Measurements from ENCODE around the gene DTNBP1.
"Not testable (repeated sequence)": the region's sequence is repeated elsewhere in the genome, so short reads cannot be mapped to it uniquely, and the experiment has no call there.

Gene DTNBP1

DNA sequence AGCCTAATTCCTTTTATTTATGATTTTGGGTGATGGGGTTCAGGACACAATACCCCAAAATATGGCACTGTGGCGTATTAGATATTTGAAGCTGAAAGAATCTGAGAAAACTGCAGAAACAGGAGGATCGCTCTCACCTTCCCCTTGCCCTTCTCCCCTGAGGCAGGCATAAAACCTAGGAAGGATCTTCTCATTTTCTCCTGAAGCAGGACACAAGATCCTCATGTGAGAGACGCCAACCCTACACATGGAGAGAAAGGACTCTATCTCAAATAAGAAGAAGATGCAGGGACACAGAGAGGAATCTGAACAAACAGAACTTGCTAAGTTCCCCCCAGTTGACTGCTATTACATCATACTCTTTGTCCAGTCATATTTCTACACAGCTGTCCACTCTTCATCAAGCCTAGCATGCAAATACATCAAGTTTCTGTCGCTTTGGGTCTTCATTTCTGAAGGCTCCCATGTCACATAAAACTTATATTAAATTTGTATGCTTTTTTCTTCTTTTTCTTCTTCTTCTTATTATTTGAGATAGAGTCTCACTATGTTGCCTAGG lies 109.0 kb downstream of the DTNBP1 start:
- DNase-seq = no peak

DNA sequence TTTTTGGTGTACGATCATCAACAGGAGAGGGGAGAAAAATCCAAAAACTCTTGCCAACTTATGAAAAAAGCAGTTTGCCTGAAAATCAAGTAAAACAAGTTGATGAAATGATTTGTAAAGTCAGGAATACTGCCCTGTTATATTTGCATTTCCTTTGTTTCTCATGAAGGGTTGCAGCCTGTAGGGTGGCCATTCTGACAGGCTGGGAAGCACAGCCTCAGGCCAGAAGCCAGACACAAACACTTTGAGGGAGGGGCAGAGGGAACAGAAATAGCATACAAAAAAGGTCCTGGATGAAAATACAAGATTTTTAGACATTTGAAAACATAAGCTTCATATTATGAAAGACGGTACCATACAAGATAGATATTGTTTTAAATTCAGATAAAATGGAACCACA lies 109.8 kb downstream of the DTNBP1 start:
- no peak for DNase-seq

DNA sequence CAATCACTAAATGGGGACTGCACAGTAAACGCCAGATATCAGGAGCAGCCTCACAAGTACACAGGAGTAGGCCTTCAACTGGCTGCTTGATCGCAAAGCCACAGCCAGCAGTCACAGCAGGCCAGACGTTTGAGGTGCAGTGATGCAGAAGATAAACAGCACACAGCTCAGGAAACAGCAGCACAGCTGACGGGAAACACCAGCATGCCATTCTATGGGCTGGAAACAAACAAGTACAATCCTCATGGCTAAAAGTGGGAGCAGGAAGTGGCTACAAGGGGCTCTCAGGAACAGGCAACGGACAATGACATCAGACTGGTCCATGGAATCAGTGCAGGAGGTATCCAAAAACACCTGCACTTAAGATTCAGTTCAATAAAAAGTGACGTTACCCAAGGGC lies 111.0 kb downstream of the DTNBP1 start:
- no peak for DNase-seq

DNA sequence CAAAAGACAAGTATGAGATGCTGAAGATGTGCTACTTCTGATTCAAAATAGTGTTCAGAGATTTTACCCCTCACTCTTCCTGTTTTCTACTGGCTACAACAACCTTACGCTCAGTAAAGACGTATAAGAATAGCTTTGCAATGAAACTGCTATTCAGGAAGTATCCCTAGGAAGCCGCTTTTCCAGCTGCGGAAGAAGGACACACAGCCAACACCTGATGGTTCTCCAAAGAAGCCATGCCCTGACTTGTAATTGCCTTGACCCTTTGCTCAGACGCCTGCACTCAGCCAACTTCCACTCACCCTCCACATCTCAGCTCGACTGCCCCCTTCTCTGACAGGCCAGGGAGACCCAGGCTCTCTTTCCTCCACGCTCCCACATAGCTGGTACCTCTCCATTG lies 111.6 kb downstream of the DTNBP1 start:
- DNase-seq = no peak

DNA sequence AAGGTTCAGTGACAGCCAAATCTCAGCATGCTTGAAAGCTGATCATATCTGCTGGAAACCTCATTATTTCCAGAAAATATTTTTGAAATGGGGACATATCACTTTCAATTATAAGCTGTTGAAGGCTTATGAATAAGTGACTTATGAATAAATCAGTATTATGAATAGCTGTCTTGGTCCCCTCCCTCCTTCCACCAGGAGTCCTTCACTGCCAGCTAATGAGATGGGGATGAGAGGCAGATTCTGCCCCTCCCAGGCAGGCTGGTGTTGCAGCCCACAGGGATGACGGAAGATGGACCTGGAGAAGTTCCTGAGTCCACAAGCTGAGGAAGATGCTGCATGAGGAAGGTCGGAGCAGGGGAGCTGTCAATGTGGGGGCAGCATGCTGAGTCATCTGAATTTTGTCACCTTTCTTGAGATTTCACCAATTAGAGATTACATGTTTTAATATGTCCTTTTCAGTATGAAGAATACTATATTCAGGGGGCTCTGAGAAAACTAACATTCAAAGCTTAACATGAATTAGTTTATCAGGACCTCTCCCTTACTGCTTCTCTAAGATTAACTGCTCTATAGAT lies 112.2 kb downstream of the DTNBP1 start:
- no peak for DNase-seq

DNA sequence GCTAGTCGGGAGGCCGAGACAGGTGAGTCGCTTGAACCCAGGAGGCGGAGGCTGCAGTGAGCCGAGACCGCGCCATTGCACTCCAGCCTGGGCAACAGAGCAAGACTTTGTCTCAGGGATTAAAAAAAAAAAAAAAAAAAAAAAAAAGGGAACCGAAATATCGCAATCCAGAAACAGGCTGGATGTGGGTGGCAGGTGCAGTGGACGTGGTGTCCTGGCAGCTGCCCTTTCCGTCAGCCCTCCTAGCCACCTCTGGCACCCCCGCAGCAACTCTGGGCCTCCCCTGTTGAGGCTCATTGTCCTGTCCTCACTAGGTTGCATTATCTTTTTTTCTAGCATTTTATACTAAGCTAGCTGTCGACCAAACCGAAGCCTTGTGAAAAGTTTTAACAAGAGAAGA lies 113.5 kb downstream of the DTNBP1 start:
- DNase-seq = no peak

DNA sequence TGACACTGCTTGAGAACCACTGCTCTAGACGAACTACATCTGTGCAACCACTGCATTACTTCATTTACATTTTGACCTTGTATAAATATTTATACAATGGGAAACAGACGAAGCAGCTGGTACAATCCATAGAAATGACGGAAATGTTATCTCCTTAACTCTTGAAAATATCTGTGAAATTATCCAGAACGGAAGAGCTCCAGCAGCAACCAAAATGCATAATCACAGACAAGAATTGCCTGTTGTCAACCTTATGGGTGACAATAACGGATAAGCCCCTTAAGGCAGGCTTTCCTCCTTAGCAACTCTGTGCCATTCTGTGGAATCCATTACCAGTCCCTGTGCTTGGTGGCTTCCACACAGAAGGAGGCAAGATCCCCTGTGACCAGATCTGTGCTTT lies 115.4 kb downstream of the DTNBP1 start:
- no peak for DNase-seq

DNA sequence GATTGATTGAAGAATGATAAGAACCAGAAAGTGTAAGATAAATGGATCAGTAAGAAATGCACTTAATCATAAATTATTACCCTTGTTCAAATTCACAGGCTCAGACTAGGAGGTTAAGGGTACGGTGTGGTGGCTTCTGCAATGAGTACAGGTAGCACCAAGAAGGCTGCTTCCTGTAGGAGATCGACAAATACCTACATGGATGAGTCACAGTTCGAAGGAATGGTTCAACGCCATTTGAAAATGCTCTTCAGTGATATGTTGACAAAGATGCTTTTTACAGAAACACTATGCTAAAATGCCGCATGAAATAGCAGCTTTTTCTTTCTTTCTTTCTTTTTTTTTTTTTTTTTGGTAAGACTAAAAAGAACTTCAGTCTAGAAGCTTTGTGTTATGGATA lies 116.2 kb downstream of the DTNBP1 start:
- no peak for DNase-seq

DNA sequence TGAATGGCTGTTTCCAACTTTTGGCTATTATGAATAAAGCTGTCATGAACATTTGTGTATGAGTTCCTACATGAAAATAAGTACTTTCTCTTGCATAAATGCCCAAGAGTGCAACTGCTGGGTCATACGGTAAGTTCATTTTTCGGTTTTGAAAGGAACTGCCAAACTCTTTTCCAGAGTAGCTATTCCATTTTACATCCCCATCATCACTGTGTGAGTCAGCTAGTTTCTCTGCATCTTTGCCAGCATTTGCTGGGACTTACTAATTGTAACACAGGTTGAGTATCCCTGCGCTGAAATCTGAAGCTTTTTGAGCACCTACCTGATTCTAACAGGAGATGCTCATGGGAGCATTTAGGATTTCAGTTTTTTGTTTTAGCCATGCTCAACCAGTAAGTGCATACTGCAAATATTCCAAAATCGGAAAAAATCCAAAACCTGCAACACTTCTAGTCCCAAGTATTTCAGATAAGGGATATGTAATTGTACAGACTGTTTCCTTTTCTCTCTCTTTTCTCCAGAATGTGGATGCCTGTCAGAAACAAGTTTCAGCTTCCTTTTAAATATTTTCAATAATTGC lies 118.4 kb downstream of the DTNBP1 start:
- DNase-seq = no peak

DNA sequence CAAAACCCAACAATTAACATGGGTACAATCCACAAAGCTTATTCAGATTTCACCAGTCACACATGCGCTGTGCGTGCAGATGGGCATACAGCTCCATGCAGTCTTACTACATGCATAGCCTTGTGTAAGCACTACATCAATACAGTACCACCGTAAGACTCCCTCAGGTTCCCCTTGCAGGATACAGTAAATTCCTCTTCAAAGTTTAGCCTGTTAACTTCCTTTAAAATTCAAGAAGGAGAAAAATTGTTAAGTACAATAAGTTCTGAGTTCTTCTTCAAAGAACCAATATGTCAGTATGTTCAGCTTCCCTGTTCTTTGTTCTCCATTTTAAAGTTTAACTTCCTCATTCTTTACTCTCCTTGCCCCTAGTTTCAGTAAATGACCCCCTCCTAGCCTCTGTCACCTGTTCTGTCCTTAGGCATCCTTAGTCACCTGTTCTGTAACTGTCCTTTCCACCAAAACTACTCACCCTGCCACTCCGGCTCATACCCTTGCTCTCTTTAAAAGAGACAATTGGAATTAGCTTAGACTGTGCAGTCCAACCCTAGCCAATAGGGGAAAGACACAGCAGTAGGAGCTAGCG lies 119.4 kb downstream of the DTNBP1 start:
- DNase-seq = not testable (repeated sequence)

DNA sequence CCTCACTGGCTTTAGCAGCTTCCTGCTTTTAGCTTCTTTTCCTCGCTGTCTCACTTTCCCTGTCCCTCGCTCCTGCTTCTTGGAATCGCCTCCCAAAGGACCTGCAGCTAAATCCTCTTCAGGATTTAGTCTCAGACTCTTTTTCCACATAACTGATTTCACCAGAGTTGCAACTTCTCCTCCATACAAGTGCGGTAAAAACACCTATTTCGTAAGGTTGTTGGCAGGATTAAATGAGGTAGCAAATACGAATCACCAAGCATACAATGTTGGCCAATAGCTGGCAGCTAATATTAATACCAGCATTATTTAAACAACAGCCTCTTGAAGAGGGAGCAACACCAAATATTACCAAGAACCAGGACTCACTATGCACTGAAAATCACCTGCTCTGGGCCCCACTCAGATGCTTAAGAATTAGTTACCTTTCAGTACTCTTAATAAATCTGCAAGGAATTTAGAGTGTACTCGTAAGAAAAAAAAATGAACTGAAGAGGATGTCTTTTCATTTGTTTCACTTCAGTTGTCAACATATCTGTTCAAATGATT lies 123.0 kb downstream of the DTNBP1 start:
- no peak for DNase-seq

DNA sequence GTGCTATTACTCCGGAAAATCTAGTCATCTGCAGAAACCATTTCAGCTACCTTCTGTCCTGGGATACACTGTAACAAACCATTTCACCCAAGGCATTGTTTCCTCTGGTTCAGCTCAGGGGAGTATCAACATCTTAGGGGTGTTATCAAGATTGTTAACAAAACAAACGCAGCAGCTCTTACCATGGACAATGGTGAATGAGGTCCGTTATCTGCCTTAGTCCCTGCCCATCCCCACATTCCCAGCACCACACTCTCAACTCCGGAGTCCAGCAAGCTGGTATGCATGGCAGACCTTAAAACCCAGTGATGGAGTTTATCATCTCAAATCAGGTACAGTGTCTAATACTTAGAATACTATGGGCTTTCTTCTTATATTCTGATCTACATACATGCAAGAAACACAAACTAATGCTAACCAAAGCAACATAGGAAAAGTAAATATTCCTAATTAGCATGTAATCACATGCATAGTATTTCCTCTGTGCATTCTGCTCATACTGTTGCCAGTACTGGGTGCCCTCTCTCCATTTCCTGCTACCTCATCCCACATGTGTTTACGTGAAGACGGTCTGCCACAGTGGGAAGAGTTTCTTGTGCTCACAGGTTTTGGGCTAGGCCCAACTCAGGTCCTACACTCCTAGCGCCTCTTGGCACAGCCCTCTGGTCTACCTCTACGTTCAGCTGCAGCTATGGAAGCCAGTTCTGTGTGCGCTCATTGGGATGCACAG lies 123.9 kb downstream of the DTNBP1 start:
- DNase-seq = no peak

DNA sequence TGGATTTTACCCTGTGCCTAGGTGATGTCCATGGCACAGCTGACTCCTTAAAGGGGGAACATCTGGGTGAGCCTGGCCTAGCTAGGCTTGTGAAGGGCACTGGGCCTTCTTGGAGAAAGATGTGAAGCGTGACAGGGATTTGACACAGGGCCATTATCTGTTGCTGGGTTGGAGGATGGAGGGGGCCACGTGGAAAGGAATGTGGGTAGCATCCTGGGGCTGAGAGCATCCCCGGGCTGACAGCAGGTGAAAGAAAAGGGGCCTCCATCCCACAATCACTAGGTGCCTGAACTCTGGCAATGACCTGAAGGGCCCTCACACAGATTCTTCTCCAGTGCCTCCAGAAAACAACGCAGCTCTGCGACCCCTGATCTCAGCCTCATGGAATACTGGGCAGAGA lies 124.7 kb downstream of the DTNBP1 start:
- no peak for DNase-seq

DNA sequence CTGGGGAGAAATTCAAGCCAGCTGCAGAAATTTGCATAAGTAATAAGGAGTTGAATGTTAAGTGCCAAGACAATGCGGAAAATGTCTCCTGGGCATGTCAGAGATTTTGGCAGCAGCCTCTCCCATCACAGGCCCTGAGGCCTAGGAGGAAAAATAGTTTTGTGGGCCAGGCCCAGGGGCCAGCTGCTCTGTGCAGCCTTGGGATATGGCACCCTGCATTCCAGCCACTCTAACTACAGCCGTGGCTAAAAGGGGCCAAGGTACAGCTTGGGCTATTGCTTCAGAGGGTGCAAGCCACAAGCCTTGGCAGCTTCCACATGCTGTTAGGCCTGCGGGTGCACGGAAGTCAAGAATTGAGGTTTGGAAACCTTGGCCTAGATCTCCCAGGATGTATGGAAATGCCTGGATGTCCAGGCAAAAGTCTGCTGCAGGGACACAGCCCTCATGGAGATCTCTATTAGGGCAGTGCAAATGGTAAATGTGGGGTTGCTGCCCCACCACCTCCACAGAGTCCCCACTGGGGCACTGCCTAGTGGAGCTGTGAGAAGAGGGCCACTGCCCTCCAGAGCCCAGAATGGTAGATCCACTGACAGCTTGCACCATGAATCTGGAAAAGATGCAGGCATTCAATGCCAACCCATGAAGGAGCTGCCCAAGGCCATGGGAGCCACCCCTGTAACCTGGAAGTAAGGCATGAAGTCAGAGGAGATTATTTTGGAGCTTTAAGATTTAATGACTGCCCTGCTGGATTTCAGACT lies 126.5 kb downstream of the DTNBP1 start:
- DNase-seq = no peak

DNA sequence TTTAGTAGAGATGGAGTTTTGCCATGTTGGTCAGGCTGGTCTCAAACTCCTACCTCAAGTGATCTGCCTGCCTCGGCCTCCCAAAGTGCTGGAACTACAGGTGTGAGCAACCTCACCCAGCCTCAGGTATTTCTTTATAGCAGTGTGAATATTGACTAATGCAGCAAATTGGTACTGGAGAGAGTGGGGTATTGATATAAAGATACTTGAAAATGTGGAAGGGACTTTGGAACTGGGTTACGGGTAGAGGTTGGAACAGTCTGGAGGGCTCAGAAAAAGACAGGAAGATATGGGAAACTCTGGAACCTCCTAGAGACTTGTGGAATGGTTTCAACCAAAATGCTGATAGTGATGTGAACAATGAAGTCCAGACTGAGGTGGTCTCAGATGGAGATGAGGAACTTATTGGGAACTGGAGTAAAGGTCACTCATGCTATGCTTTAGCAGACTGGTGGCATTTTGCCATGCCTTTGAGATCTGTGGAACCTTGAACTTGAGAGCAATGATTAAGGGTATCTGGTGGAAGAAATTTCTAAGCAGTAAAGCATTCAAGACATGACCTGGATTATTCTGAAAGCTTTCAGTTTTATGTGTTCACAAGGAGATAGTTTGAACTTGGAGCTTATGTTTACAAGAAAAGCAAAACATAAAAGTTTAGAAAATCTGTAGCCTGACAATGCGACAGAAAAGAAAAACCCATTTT lies 127.2 kb downstream of the DTNBP1 start:
- DNase-seq = no peak

DNA sequence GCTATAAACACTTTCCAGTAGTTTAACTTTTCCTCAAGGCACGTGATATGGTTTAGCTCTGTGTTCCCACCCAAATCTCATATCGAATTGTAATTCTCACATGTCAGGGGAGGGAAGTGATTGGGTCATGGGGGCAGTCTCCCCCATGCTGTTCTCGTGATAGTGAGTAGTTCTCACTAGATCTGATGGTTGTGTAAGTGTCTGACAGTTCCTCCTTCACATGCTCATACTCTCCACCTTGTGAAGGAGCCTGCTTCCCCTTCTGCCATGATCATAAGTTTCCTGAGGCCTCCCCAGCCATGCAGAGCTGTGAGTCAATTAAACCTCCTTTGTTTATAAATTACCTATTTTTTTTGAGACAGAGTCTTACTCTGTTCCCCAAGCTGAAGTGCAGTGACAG lies 127.9 kb downstream of the DTNBP1 start:
- no peak for DNase-seq

DNA sequence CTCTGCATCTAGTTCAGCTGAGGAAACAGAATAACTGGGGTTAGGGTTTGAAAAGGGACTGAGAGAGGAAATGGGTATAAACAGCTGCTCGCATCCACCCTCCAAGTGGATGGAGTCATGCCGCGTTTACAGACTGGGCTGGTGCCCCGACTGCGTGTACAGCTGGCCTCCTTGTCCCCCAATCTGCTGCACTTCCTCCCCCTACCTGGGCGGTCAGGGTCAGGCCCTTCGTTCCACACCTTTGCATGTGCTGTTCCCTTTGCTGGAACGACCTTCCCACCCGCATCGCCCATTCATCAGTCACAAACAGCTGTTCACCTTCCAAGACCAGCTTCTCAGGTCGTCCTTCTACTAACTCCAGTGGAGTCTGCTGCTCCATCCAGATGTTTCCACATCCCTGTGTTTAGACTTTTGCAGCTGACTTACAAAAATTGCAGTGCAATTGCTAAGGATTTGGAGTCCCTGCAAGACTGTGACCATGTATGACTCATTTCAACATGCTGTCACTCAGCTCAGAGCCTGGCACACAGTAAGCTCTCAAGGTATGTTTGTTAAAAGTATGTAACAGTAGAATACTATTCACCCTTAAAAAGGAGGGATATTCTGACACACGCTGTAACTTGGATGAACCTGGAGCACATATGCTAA lies 129.3 kb downstream of the DTNBP1 start:
- DNase-seq = no peak

DNA sequence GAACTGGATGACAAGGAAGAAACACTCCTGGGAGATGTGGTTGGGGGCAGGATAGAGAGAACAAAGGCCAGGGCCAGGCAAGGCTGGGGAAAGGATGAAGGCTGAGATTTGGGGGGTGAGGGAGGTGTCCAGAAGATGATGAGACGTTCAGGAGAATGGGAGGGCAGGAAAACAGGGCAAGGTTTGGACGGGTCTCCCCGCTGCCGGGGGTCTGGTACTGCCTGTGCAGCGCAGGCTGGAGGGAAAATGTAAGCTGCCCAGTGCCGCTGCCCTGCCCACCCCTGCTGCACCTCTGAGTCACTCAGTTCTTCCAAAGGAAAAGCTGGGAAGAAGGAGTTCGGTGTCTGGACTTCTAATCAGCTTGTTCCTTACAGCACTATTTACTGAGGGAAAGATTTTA lies 130.9 kb downstream of the DTNBP1 start:
- no peak for DNase-seq

DNA sequence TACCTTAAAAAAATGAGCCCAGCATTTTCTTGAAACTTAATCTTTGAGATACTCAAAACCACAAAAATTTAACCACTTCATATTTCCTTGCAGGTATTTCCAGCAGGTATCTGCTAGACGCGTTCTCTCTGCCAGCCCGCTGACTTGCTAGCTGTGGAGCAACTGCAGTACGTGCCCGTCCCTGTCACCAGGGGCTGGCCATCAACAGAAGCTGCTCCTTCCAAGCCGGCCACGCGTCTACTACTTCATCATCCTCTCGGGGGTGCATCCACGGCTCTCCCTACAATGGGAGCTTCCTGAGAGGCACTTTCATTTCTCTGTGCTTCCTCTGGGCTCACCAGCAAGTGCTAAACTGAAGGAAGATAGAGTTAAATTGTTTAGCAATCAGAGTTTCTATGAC lies 132.4 kb downstream of the DTNBP1 start:
- DNase-seq = no peak

DNA sequence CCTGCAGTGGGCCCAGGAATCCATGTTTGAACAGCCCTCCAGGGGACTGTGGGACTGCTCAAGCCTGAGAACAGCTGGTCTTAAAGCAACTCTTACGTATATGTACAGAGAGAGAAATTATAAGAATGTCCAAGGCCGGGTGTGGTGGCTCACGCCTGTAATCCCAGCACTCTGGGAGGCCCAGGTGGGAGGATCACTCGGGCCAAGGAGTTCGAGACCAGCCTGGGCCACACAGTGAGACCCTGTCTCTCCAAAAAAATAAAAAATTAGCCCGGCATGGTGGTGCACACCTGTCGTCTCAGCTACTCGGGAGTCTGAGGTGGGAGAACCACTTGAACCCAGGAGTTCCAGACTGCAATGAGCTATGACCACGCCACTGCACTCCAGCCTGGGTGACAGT lies 134.0 kb downstream of the DTNBP1 start:
- DNase-seq = no peak

DNA sequence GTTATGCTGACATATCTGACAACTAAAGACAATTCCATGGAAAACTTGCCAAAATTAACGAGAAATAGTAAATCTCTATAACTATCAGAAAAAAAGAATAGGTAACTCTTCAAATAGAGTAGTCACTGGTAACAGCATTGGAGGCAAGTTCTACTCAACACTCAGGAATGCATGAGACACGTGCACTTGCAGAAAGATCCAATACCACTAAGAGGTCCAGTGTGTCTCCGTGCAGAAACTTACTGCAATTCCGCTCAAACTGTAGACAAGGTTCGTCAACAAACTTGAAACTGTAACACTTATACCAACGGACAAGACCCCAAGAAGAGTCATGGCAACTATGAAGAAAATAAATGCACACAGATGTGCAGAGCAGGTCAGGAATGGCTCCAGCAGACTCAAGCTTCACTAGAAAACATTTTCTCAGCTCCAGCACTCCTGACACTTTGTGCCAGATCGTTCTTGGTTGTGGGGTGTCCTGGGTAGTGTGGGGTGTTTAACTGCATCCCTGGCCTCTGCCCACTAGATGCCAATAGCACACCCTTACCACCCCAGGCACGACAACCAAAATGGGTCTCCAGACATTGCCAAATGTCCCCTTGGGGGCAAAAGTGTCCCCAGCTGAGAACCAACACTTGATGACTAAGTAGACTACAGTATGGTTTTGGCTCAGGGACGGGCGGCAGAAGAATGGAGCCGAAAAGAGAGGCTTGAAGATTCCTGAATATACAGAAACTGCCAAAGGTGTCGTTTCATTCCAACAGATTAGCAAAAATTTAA lies 134.8 kb downstream of the DTNBP1 start:
- no peak for DNase-seq
